Measurements from ENCODE around the gene TRMT44.

GRCh38 chr4:8506006-8506372 is 65.4 kb downstream of the TRMT44 start:
- TF ChIP-seq CTCF (conservative IDR thresholded peaks at IDR 0.05; ENCODE audit: low read depth, low read length) (no peak), POLR2A (IDR thresholded peaks at IDR 0.05; ENCODE audit: low read depth, low read length) (no peak), BHLHE40 (IDR thresholded peaks at IDR 0.05; ENCODE audit: low read depth, low read length) (no peak), ELK1 (IDR thresholded peaks at IDR 0.05; ENCODE audit: borderline replicate concordance, low read depth, low read length) (no peak), SMC3 (IDR thresholded peaks at IDR 0.05; ENCODE audit: low read depth, low read length) (no peak), MXI1 (IDR thresholded peaks at IDR 0.05; ENCODE audit: borderline replicate concordance, low read depth, low read length) (no peak), RFX5 (IDR thresholded peaks at IDR 0.05; ENCODE audit: low read depth, low read length) (no peak)
- TF ChIP-seq, protein P1, sequence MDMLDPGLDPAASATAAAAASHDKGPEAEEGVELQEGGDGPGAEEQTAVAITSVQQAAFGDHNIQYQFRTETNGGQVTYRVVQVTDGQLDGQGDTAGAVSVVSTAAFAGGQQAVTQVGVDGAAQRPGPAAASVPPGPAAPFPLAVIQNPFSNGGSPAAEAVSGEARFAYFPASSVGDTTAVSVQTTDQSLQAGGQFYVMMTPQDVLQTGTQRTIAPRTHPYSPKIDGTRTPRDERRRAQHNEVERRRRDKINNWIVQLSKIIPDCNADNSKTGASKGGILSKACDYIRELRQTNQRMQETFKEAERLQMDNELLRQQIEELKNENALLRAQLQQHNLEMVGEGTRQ (IDR thresholded peaks at IDR 0.05; ENCODE audit: low read depth, low read length): no peak
